Liver (tissue), 9 donors: ENCODE data around the gene MLLT10. TPM values are rescaled to one million over a fixed set of nuclear protein-coding genes. Genes with fewer than 3 reads are reported as not detected.

Experiments used
- DNase-seq: peaks from one replicate; pipeline ENCODE4 v3.0.0-alpha.2; 2017; ENCODE audit warnings: low spot score
- H3K27ac ChIP-seq, 2 donors: one replicate each; pipeline ENCODE4 v1.7.0; 2013; ENCODE audit warnings: inconsistent platforms in 2 of 2, low read length in 2 of 2, control low read depth in 1 of 2, low read depth in 1 of 2, mild to moderate bottlenecking in 1 of 2
- H3K27me3 ChIP-seq, 4 donors: one replicate each; pipeline versions ENCODE4 v1.6.1 to v1.7.0; 2013; ENCODE audit warnings: low read length in 3 of 4, inconsistent platforms in 1 of 4, mild to moderate bottlenecking in 1 of 4, moderate library complexity in 1 of 4; ENCODE audit not compliant: control insufficient read depth in 4 of 4, insufficient read depth in 4 of 4
- H3K36me3 ChIP-seq, 4 donors: one replicate each; pipeline versions ENCODE4 v1.6.1 to v1.7.0; 2013; ENCODE audit warnings: low read length in 3 of 4, mild to moderate bottlenecking in 3 of 4, low read depth in 1 of 4, moderate library complexity in 1 of 4; ENCODE audit not compliant: control insufficient read depth in 4 of 4, insufficient read depth in 3 of 4
- H3K4me1 ChIP-seq, 4 donors: one replicate each; pipeline versions ENCODE4 v1.6.1 to v1.7.0; 2013; ENCODE audit warnings: low read length in 3 of 4, mild to moderate bottlenecking in 3 of 4, moderate library complexity in 1 of 4; ENCODE audit not compliant: control insufficient read depth in 4 of 4, insufficient read depth in 4 of 4
- H3K4me3 ChIP-seq, 3 donors: one replicate each; pipeline versions ENCODE4 v1.6.1 to v1.7.0; 2013; ENCODE audit warnings: low read length in 3 of 3, control low read depth in 1 of 3, low read depth in 1 of 3, mild to moderate bottlenecking in 1 of 3
- H3K9ac ChIP-seq, 2 donors: one replicate each; pipeline ENCODE4 v1.7.0; 2013; ENCODE audit warnings: low read length in 2 of 2, mild to moderate bottlenecking in 2 of 2, moderate library complexity in 2 of 2, control low read depth in 1 of 2, low read depth in 1 of 2
- H3K9me3 ChIP-seq, 4 donors: one replicate each; pipeline versions ENCODE4 v1.6.1 to v1.7.0; 2013; ENCODE audit warnings: low read length in 3 of 4; ENCODE audit not compliant: control insufficient read depth in 4 of 4
- EGR1 ChIP-seq, 2 donors: IDR thresholded peaks; 2 replicates each; pipeline ENCODE4 v1.6.1; 2016 to 2018; ENCODE audit warnings: antibody characterized with exemption in 2 of 2, low read depth in 2 of 2
- FOXA1 ChIP-seq: IDR thresholded peaks from 2 replicates; pipeline ENCODE4 v1.6.1; 2016; ENCODE audit warnings: antibody characterized with exemption
- FOXA2 ChIP-seq: IDR thresholded peaks from 2 replicates; pipeline ENCODE4 v1.6.1; 2016; ENCODE audit warnings: antibody characterized with exemption
- GABPA ChIP-seq, 2 donors: IDR thresholded peaks in 1 of 2; conservative IDR thresholded peaks in 1 of 2; 2 replicates each; pipeline ENCODE4 v1.6.1; 2016; ENCODE audit warnings: antibody characterized with exemption in 2 of 2, mild to moderate bottlenecking in 1 of 2, moderate library complexity in 1 of 2
- HNF4A ChIP-seq, 2 donors: conservative IDR thresholded peaks; 2 replicates each; pipeline ENCODE4 v1.6.1; 2016; ENCODE audit warnings: antibody characterized with exemption in 2 of 2, mild to moderate bottlenecking in 2 of 2
- HNF4G ChIP-seq: IDR thresholded peaks from 2 replicates; pipeline ENCODE4 v1.6.1; 2016; ENCODE audit warnings: antibody characterized with exemption
- JUND ChIP-seq, 2 donors: IDR thresholded peaks; 2 replicates each; pipeline ENCODE4 v1.6.1; 2016; ENCODE audit warnings: antibody characterized with exemption in 2 of 2
- NR2F2 ChIP-seq: IDR thresholded peaks from 2 replicates; pipeline ENCODE4 v1.6.1; 2016; ENCODE audit warnings: antibody characterized with exemption
- RAD21 ChIP-seq, 2 donors: IDR thresholded peaks; 2 replicates each; pipeline ENCODE4 v1.6.1; 2016; ENCODE audit warnings: antibody characterized with exemption in 2 of 2, mild to moderate bottlenecking in 2 of 2
- REST ChIP-seq: IDR thresholded peaks from 2 replicates; pipeline ENCODE4 v1.6.1; 2016; ENCODE audit warnings: antibody characterized with exemption, mild to moderate bottlenecking
- RXRA ChIP-seq, 2 donors: IDR thresholded peaks; 2 replicates each; pipeline ENCODE4 v1.6.1; 2017 to 2018; ENCODE audit warnings: antibody characterized with exemption in 2 of 2, mild to moderate bottlenecking in 1 of 2
- SP1 ChIP-seq: IDR thresholded peaks from 2 replicates; pipeline ENCODE4 v1.6.1; 2018; ENCODE audit warnings: antibody characterized with exemption, mild to moderate bottlenecking
- TAF1 ChIP-seq: conservative IDR thresholded peaks from 2 replicates; pipeline ENCODE4 v1.6.1; 2016; ENCODE audit warnings: antibody characterized with exemption, mild to moderate bottlenecking
- YY1 ChIP-seq: IDR thresholded peaks from 2 replicates; pipeline ENCODE4 v1.6.1; 2016; ENCODE audit warnings: antibody characterized with exemption, mild to moderate bottlenecking
- WGBS: extraction: QIAGEN DNeasy Blood & Tissue Kit; methylation state at CpG from one replicate; pipeline ENCODE4 v1.1.7; 2013; 5-methylcytosine and 5-hydroxymethylcytosine counted together
- polyA plus RNA-seq, 2 donors: library from polyadenylated mRNA; stranded (reverse) in 1 of 2; unstranded in 1 of 2; fragments of 200-250 nt in 1 of 2; fragments of >200 nt in 1 of 2; fragmentation: Nextera tagmentation in 1 of 2; extraction: Ambion mirVana in 1 of 2; gene quantifications; one replicate each; pipeline versions ENCODE4 v1.2.1 to v1.2.3, GENCODE V29; 2013 to 2015
- total RNA-seq, 2 donors: library from RNA; depleted of rRNA; stranded (reverse); fragments of >200 nt; gene quantifications; one replicate each; pipeline ENCODE4 v1.2.3, GENCODE V29; 2014
- TF ChIP-seq, protein P1 (sequence below): fragments of 150-350 bp; IDR thresholded peaks from 2 replicates; pipeline ENCODE4 v1.5.1; 2017; ENCODE audit warnings: improper control_type of control experiment, low read depth, low read length; ENCODE audit not compliant: missing input control
- TF ChIP-seq, protein P2 (sequence below): IDR thresholded peaks from 2 replicates; pipeline ENCODE4 v1.6.1; 2016; ENCODE audit warnings: antibody characterized with exemption
- TF ChIP-seq, protein P3 (sequence below): IDR thresholded peaks from 2 replicates; pipeline ENCODE4 v1.6.1; 2016; ENCODE audit warnings: antibody characterized with exemption
- donor health status: healthy.
- donor health status: healthy.
- donor health status: healthy.
- donor health status: healthy.
- donor health status: healthy.

Gene MLLT10
- total RNA-seq (10 to 100 TPM; 31.4 to 47.4 TPM), polyA plus RNA-seq (10 to 100 TPM; 11.9 to 13.9 TPM)

- Histone ChIP-seq H3K9ac (peak within 1 kb of the TSS; percentile 82 to 86), H3K4me1 (peaks cover 2 to 12% (median 11%) of the 10 kb centered on the region in 4 donors), H3K9me3 (no peaks in the 10 kb centered on the region), H3K36me3 (peaks cover 0 to 6% (median under 1%) of the 10 kb centered on the region in 4 donors), H3K27me3 (no peaks in the 10 kb centered on the region), H3K27ac (peak within 1 kb of the TSS; percentile 99 to 100), H3K4me3 (peak within 1 kb of the TSS; percentile 83 to 95 (median 89))
- under 1% methylated on average over 74 of the region's 74 CpGs for WGBS
- TF ChIP-seq, protein P1, sequence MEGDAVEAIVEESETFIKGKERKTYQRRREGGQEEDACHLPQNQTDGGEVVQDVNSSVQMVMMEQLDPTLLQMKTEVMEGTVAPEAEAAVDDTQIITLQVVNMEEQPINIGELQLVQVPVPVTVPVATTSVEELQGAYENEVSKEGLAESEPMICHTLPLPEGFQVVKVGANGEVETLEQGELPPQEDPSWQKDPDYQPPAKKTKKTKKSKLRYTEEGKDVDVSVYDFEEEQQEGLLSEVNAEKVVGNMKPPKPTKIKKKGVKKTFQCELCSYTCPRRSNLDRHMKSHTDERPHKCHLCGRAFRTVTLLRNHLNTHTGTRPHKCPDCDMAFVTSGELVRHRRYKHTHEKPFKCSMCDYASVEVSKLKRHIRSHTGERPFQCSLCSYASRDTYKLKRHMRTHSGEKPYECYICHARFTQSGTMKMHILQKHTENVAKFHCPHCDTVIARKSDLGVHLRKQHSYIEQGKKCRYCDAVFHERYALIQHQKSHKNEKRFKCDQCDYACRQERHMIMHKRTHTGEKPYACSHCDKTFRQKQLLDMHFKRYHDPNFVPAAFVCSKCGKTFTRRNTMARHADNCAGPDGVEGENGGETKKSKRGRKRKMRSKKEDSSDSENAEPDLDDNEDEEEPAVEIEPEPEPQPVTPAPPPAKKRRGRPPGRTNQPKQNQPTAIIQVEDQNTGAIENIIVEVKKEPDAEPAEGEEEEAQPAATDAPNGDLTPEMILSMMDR, result peak; percentile 27
- TF ChIP-seq FOXA1 (no peak), RXRA (IDR thresholded peaks at IDR 0.05) (peak; percentile 83 to 91), SP1 (peak; percentile 80), HNF4A (conservative IDR thresholded peaks at IDR 0.05) (peak; percentile 66 to 74), GABPA (IDR thresholded peaks at IDR 0.05 in 1 of 2, conservative IDR thresholded peaks at IDR 0.05 in 1 of 2) (no peak), NR2F2 (no peak), RAD21 (IDR thresholded peaks at IDR 0.05) (peak; percentile 31 to 64), YY1 (peak; percentile 95), REST (peak; percentile 26), HNF4G (peak; percentile 8), FOXA2 (no peak), JUND (IDR thresholded peaks at IDR 0.05) (peak in 1 of 2 donors; percentile 40), EGR1 (IDR thresholded peaks at IDR 0.05; ENCODE audit: low read depth in 2 of 2) (peak in 1 of 2 donors; percentile 89), TAF1 (peak; percentile 46)
- TF ChIP-seq, protein P2, sequence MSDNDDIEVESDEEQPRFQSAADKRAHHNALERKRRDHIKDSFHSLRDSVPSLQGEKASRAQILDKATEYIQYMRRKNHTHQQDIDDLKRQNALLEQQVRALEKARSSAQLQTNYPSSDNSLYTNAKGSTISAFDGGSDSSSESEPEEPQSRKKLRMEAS, result peak; percentile 52
- TF ChIP-seq, protein P3, sequence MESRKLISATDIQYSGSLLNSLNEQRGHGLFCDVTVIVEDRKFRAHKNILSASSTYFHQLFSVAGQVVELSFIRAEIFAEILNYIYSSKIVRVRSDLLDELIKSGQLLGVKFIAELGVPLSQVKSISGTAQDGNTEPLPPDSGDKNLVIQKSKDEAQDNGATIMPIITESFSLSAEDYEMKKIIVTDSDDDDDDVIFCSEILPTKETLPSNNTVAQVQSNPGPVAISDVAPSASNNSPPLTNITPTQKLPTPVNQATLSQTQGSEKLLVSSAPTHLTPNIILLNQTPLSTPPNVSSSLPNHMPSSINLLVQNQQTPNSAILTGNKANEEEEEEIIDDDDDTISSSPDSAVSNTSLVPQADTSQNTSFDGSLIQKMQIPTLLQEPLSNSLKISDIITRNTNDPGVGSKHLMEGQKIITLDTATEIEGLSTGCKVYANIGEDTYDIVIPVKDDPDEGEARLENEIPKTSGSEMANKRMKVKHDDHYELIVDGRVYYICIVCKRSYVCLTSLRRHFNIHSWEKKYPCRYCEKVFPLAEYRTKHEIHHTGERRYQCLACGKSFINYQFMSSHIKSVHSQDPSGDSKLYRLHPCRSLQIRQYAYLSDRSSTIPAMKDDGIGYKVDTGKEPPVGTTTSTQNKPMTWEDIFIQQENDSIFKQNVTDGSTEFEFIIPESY, result no peak
- DNase-seq, result peak; percentile 87
These were observed at the start of gene MLLT10 for GRCh38 chr10:21533467-21534279. Gene MLLT10, plus strand, starts transcription at chr10:21534232. Its CDS starts 413 bp downstream, at chr10:21534645.
